ENCODE measurements around the gene DRICH1.
"Not testable (repeated sequence)": the region's sequence is repeated elsewhere in the genome, so short reads cannot be mapped to it uniquely, and the experiment has no call there.

The DRICH1 gene, protein sequence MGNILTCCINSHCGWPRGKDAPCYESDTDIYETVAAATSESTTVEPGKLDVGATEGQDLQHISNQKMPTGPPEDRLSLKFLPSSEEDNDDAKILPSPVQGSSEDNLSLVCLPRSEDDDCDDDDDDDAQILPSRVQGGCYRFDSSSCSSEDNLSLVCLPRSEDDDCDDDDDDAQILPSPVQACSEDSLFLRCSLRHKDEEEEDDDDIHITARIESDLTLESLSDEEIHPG

DNA sequence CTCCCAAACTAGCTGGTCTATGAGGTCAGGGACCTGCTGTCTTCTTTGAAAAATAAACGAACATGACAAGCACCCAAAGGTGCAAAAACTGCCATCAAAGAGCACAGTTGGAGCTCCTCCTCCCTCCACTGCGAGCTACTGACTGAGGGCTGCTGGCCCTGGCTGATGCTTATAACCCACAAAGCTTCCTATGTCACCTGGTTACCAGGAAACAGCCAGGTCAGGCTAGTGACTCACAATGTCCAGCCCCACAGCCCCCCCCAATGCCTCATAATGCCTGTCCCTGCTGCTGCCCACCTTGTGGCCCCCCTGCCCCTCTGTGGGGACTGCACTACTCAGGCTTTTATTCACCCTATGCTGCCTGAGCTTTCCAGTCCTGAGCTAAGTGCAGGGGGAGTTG is at the start of gene DRICH1:
Gene DRICH1 (minus strand): TSS at position 144 of the 400 bp plus-strand sequence. CDS start 298 bp downstream, outside the sequence.
- no peak for DNase-seq

GRCh38 chr22:23681026-23681809 is 49.1 kb upstream of the DRICH1 start:
- no peak for DNase-seq

DNA sequence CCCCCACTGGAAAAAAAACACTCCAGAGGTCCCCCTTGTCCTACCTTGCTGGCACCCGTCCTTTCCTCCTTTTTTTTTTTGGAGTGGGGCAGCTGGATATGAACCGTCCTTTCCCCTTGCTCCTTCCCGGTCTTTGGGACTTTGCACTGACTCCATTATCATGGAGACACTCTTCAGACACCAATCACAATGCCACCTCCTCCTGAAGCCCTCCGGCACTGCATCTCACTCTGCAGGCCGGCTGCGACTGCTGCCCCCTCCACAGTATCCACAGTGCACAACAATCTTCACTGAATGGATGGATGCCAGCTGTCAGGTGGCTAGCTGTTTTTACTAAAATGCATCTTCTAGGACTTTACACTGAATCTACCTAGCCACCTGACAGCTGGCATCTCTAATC is 46.0 kb upstream of the DRICH1 start:
- DNase-seq = no peak

DNA sequence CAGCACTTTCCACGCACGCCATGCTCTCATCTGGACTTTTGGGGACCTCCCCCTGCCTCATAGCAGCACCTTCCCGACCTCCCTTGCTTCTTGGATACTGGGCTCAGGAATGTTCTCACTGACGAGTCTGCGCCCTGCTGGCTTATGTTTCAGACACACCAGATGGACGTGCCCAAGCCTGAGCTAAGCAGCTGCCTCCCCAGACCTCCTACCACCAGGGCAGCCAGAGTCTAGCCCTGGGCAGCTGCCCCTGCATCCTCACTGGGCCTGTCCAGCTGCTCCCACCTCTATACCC is 45.5 kb upstream of the DRICH1 start:
- no peak for DNase-seq

DNA sequence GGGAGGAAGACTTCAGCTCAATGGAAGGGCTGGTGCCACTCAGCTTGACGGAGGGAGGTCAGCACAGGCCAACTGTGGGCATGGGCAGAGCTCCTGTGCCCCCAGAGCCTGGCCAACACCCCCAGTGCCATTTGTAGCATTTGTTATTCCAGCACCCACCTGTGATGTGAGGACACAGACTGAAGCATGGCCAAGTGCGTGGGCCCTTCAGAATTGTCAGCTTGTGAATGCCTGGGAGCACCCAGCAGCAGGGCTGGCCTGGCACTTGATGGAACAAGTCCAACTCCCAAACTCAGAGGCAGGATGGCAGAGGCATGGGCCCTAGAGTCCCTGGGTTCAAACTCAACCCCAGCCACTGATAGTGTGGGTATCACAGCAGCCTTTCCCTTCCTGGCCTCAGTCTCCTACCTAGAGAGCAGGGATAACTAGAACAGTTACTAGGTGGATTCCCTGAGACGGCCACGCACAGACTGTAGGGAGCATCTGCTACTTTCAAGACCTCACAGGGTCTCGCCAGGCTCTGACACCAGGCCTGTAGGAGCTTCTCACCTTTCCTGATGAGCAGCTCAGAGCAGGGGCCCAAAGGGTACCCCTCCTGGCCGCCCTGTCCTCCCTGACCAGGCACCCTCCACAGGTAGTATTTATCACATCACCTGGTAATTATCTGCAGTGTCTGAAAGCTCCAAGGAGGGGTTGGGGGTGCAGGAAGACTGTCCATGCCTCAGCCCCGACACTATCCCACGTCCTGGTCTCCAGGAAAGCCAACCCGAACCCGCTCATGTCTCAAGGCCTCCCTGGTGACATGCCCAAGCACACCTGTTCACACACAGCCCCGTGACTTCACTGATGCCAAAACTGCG is 45.0 kb upstream of the DRICH1 start:
- not testable (repeated sequence) for DNase-seq

DNA sequence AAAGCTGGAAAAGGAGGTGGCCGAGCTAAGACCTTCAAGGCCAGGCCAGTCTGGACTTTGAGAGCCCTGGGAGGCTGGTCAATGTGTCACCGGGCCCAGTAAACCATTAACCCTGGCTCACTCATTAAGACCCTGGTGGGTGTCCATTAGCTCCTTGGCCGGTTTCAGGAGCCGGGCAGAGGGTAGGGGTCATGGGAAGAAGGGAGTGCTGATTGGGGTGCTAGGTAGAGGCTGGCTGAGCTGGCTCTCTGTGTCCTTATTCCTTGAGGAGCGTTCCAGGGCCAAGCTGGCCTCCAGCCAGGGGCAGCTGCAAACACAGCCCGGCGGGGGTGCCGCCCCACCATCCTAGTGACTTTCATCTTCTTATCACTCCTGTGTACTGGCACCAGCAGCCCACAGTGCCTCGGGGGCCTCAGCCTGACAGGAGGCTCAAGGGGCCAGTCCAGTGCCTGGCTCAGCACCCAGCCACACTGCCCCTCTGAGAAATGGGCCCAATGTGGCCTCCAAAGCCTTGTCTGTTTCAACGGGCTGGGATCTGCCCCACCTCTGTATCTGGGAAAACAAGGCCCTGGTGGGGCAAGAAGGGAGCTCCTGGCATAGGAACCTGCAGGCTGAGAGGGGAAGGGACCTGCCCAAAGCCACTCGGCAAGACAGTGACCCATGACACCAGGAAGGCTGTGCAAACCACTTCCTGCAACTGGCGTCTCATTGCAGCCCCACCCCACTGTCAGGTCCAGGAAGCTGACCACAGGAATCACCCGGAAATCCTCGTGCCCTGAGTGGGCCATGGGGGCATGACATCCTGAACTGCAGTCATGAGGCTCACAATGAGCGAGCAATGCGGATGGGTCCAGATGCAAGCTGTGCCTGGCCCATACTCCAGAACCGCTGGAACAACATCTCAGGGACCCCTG is 43.6 kb upstream of the DRICH1 start:
- DNase-seq = no peak

DNA sequence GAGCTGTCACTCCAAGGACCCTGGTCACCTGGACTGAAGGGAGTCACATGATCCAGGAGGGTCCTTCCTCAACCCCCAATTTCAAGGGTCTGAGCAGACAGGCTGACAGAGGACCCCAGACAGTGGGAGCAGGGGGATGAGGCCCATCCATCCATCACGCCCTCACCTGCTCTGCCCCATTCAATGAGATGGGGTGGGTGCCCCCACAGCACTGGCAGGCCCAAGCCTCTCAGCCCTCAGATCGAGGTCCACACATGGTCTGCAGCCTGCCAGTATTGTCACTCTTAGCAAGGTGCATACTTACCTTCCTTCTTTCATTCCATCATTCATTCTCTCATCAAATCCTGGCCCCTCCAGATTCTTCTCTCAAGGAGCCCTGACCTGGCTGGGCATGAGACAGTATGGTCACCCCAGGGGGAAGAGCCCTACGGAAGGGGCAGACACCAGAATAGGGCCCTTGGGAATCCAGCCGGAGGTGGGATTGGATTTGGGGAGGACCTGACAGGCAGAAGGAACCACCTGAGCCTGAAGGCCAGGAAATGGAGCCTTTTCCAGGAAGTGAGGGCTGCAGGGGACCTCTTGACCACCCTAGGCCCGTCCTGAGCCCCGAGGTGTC is 42.9 kb upstream of the DRICH1 start:
- not testable (repeated sequence) for DNase-seq

DNA sequence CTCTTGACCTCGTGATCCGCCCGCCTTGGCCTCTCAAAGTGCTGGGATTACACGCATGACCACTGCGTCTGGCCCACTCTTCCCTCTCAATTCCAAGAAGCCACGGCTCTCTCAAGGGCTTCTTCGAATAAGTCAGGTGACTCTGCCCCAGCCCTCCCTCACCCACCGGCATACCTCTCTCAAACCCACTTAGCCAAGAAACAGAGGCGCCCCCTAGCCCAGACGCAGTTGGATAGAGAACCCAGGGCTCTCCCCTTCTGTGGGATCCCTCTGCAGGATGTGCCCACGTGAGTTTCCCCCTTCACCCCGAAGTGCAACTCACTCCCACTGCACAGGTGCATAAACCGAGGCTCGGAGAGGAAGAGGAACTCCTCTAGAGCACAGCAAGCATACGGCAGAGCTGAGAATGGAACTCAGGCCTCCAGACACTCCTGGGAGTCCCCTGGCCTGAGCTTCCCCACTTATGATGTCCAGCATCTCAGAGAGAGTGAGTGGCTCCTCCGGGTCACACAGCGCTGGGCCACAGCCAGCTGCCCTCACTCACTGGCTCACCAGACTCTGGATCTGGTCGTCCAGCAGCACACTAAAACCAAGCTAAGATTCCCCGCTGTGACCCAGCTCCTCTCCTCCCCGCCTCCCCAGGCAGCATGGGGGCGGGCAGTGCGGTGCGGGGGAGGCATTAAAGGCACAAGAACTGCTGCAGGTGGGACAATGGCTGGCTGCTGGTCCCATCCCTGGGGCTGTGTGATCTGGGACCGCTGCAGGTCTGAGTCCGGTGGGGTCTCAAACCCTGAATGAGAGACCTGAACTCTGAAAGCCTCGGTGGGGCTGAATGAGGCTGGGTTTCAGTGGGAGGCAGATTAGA is 41.9 kb upstream of the DRICH1 start:
- no peak for DNase-seq

- DNase-seq = no peak
These were observed 41.0 kb upstream of the DRICH1 start for GRCh38 chr22:23673050-23673620.

DNA sequence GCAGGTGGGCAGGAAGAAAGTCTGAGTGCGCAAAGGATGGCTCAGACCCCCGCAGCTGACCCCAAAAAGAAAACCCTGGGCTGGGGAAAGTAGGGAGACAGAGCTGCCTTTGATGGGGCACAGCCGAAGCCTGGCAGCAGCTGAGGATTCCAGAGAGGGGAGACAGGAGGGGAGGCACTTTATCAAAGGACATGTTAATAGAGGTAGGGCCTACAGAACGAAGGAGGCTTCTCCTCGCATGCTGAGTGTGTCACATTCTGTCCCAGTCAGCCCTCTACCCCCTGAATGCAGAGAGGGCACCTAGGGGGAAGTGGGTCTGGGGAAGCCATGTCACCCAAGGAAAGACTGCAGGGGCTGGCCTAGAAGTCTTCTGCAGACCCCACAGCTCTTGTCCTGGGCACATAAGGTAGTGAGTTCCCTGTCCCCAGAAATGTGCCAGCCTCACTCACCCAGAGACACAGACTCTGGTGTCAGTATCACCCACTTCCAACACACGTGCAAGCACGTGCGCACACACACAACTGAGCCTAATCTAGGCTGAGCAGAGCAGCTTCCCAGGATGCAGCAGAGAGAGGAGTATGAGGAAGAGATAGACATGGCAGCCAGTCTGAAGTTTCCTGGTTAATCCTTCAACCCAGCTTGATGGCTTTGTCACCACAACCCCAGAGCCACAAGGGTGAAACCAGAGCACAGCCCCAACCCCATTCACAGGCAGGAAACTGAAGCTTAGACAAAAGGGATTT is 40.4 kb upstream of the DRICH1 start:
- DNase-seq = not testable (repeated sequence)

GRCh38 chr22:23671387-23671786 is 39.3 kb upstream of the DRICH1 start:
- not testable (repeated sequence) for DNase-seq

GRCh38 chr22:23670378-23671295 is 38.5 kb upstream of the DRICH1 start:
- no peak for DNase-seq

DNA sequence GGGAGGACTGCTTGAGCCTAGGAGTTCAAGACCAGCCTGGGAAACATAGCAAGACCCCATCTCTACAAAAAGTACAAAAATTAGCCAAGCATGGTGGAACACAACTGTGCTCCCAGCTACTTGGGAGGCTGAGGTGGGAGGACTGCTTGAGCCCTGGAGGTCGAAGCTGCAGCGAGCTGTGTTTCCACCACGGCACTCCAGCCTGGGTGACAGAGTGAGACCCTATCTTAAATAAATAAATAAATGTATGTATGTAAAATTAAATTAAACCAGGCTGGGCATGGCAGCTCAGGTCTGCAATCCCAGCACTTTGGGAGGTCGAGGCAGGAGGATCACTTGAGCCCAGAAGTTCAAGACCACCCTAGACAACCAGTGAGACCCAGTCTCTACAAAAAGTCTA is 28.3 kb upstream of the DRICH1 start:
- not testable (repeated sequence) for DNase-seq

- DNase-seq = no peak
These were observed 25.6 kb upstream of the DRICH1 start for GRCh38 chr22:23657727-23658126.

GRCh38 chr22:23655891-23656475 is 23.9 kb upstream of the DRICH1 start:
- DNase-seq = no peak

- DNase-seq = no peak
These were observed 20.6 kb upstream of the DRICH1 start for GRCh38 chr22:23652711-23653110.

DNA sequence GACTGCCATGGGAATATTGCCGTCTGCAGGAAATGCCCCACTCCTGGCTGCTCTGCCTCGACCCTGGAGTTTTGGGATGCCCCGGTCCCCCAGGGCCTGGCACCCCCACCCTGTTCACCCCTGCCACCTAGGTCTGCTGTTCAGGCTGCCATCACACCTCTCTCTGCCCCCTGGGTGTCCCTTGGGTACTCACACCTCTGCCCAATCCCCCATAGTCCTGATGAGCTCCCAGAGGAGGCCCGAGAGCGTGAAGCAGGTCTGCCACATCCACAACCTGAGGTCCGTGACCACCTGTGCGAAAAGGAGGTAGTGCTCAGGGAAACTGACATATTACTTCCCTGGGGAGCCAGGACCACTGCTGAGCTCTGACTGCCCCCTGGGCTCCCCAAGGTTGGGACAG is 20.2 kb upstream of the DRICH1 start:
- no peak for DNase-seq

DNA sequence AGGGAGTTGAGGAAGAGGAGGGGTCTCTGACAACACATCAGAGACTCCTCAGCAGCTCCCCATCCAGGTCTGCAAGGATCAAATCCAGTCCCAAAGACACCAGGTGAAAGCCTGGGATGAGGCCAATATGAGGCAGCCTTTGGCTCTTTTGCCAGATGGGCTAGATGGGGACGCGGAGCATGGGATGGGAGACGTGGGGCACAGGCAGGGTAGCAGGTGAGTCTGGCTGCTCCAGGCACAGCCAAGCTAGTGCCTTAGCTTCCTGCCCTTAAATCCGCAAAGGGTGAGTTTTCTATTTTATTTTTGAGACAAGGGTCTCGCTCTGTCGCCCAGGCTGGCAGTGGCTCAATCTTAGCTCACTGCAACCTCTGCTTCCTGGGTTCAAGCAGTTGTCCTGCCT is 19.6 kb upstream of the DRICH1 start:
- DNase-seq = no peak

Data from NCI-H1694 treated with DMSO at 0.1 percent for 48 hours (cell line).